HCT116 (cell line): Measurements from ENCODE around the gene SNRPA1.

Experiments used
- CTCF ChIP-seq, 3 experiments: fragments of 200-600 bp in 1 of 3; sonication (generic) in 1 of 3; IDR thresholded peaks in 2 of 3; conservative IDR thresholded peaks in 1 of 3; 2 replicates each; pipeline ENCODE4 v1.5.1; 2012 to 2017; ENCODE audit warnings: low read depth in 2 of 3, low read length in 2 of 3, antibody characterized with exemption in 1 of 3, borderline replicate concordance in 1 of 3, control low read depth in 1 of 3, mild to moderate bottlenecking in 1 of 3, mixed read lengths in 1 of 3, mixed run types in 1 of 3, moderate library complexity in 1 of 3; ENCODE audit not compliant: insufficient read depth in 1 of 3
- MAX ChIP-seq: IDR thresholded peaks from 2 replicates; pipeline ENCODE4 v1.6.1; 2012
- REST ChIP-seq: IDR thresholded peaks from 2 replicates; pipeline ENCODE4 v1.6.1; 2012; ENCODE audit warnings: low read depth
- SIN3A ChIP-seq: IDR thresholded peaks from 2 replicates; pipeline ENCODE4 v1.6.1; 2012; ENCODE audit warnings: low read depth
- SP1 ChIP-seq: IDR thresholded peaks from 2 replicates; pipeline ENCODE4 v1.6.1; 2012; ENCODE audit warnings: low read depth

- no peak for TF ChIP-seq MAX
- no peak for TF ChIP-seq SP1
- TF ChIP-seq REST, result no peak
- no peak for TF ChIP-seq CTCF (IDR thresholded peaks at IDR 0.05 in 2 of 3, conservative IDR thresholded peaks at IDR 0.05 in 1 of 3; ENCODE audit: borderline replicate concordance in 1 of 3, insufficient read depth in 1 of 3, low read depth in 2 of 3, low read length in 2 of 3)
- no peak for TF ChIP-seq SIN3A
Measured at GRCh38 chr15:101316529-101316928, 21.5 kb upstream of the SNRPA1 start.
